Measurements from ENCODE around the gene GALM.

The GALM gene

GRCh38 chr2:38750891-38751595 lies 85.1 kb downstream of the GALM start, which contains the start of gene SRSF7 (continued):
- TF ChIP-seq, protein P1, sequence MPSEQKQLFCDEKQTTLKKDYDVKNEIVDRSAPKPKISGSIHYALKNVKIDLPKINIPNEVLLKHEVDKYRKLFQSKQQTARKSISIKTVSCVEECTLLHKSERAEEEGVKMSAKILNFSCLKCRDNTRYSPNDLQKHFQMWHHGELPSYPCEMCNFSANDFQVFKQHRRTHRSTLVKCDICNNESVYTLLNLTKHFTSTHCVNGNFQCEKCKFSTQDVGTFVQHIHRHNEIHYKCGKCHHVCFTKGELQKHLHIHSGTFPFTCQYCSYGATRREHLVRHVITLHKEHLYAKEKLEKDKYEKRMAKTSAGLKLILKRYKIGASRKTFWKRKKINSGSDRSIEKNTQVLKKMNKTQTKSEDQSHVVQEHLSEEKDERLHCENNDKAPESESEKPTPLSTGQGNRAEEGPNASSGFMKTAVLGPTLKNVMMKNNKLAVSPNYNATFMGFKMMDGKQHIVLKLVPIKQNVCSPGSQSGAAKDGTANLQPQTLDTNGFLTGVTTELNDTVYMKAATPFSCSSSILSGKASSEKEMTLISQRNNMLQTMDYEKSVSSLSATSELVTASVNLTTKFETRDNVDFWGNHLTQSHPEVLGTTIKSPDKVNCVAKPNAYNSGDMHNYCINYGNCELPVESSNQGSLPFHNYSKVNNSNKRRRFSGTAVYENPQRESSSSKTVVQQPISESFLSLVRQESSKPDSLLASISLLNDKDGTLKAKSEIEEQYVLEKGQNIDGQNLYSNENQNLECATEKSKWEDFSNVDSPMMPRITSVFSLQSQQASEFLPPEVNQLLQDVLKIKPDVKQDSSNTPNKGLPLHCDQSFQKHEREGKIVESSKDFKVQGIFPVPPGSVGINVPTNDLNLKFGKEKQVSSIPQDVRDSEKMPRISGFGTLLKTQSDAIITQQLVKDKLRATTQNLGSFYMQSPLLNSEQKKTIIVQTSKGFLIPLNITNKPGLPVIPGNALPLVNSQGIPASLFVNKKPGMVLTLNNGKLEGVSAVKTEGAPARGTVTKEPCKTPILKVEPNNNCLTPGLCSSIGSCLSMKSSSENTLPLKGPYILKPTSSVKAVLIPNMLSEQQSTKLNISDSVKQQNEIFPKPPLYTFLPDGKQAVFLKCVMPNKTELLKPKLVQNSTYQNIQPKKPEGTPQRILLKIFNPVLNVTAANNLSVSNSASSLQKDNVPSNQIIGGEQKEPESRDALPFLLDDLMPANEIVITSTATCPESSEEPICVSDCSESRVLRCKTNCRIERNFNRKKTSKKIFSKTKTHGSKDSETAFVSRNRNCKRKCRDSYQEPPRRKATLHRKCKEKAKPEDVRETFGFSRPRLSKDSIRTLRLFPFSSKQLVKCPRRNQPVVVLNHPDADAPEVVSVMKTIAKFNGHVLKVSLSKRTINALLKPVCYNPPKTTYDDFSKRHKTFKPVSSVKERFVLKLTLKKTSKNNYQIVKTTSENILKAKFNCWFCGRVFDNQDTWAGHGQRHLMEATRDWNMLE (tag by site-specific recombination; conservative IDR thresholded peaks at IDR 0.05; ENCODE audit: low read depth) = peak; percentile 39; the same call in 1 of the 2 replicates
- no peak for TF ChIP-seq ZBTB44 (tag by site-specific recombination; IDR thresholded peaks at IDR 0.05)
- no peak; the same call in 1 of the 2 replicates for TF ChIP-seq ZNF146 (tag by site-specific recombination; IDR thresholded peaks at IDR 0.05)
- TF ChIP-seq ZNF658 (tag by site-specific recombination; IDR thresholded peaks at IDR 0.05) = no peak
- TF ChIP-seq ZNF76 (tag by site-specific recombination; IDR thresholded peaks at IDR 0.05; ENCODE audit: borderline replicate concordance, low read depth) = peak; percentile 64
- TF ChIP-seq ZNF791 (tag by site-specific recombination; IDR thresholded peaks at IDR 0.05) = no peak
- TF ChIP-seq ZNF121 (tag by site-specific recombination; IDR thresholded peaks at IDR 0.05) = no peak; the same call in 1 of the 2 replicates
- TF ChIP-seq ZNF221 (tag by site-specific recombination; IDR thresholded peaks at IDR 0.05; ENCODE audit: borderline replicate concordance) = no peak
- peak; percentile 83 for TF ChIP-seq ZNF513 (tag by site-specific recombination; IDR thresholded peaks at IDR 0.05)
- TF ChIP-seq ZNF214 (tag by site-specific recombination; IDR thresholded peaks at IDR 0.05; ENCODE audit: borderline replicate concordance) = no peak
- no peak for TF ChIP-seq HOXA7 (CRISPR knock-in tag; IDR thresholded peaks at IDR 0.05; ENCODE audit: borderline replicate concordance)
- TF ChIP-seq SALL2 (tag by site-specific recombination; IDR thresholded peaks at IDR 0.05; ENCODE audit: borderline replicate concordance) = no peak
- TF ChIP-seq ZNF23 (tag by site-specific recombination; IDR thresholded peaks at IDR 0.05; ENCODE audit: borderline replicate concordance) = 0 out of 2 replicates have a peak, but pooled peaks have one; percentile 38
- TF ChIP-seq ZNF660 (tag by site-specific recombination; IDR thresholded peaks at IDR 0.05) = peak; percentile 90
- no peak for TF ChIP-seq ZFP69B (tag by site-specific recombination; IDR thresholded peaks at IDR 0.05)
- TF ChIP-seq OSR2 (tag by site-specific recombination; IDR thresholded peaks at IDR 0.05) = no peak
- TF ChIP-seq ZNF26 (tag by site-specific recombination; IDR thresholded peaks at IDR 0.05) = no peak
- TF ChIP-seq, protein P2, sequence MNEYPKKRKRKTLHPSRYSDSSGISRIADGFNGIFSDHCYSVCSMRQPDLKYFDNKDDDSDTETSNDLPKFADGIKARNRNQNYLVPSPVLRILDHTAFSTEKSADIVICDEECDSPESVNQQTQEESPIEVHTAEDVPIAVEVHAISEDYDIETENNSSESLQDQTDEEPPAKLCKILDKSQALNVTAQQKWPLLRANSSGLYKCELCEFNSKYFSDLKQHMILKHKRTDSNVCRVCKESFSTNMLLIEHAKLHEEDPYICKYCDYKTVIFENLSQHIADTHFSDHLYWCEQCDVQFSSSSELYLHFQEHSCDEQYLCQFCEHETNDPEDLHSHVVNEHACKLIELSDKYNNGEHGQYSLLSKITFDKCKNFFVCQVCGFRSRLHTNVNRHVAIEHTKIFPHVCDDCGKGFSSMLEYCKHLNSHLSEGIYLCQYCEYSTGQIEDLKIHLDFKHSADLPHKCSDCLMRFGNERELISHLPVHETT (tag by site-specific recombination; IDR thresholded peaks at IDR 0.05) = peak; percentile 76
- TF ChIP-seq ZFP41 (tag by site-specific recombination; IDR thresholded peaks at IDR 0.05; ENCODE audit: borderline replicate concordance) = peak; percentile 95; the same call in 1 of the 2 replicates
- TF ChIP-seq, protein P3, sequence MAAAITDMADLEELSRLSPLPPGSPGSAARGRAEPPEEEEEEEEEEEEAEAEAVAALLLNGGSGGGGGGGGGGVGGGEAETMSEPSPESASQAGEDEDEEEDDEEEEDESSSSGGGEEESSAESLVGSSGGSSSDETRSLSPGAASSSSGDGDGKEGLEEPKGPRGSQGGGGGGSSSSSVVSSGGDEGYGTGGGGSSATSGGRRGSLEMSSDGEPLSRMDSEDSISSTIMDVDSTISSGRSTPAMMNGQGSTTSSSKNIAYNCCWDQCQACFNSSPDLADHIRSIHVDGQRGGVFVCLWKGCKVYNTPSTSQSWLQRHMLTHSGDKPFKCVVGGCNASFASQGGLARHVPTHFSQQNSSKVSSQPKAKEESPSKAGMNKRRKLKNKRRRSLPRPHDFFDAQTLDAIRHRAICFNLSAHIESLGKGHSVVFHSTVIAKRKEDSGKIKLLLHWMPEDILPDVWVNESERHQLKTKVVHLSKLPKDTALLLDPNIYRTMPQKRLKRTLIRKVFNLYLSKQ (tag by site-specific recombination; IDR thresholded peaks at IDR 0.05; ENCODE audit: borderline replicate concordance) = no peak
- 0 out of 2 replicates have a peak, but pooled peaks have one; percentile 24 for TF ChIP-seq ZSCAN16 (tag by site-specific recombination; IDR thresholded peaks at IDR 0.05)
- no peak for TF ChIP-seq ZBTB7A (tag by site-specific recombination; IDR thresholded peaks at IDR 0.05; ENCODE audit: low read depth)
- TF ChIP-seq, protein P4, sequence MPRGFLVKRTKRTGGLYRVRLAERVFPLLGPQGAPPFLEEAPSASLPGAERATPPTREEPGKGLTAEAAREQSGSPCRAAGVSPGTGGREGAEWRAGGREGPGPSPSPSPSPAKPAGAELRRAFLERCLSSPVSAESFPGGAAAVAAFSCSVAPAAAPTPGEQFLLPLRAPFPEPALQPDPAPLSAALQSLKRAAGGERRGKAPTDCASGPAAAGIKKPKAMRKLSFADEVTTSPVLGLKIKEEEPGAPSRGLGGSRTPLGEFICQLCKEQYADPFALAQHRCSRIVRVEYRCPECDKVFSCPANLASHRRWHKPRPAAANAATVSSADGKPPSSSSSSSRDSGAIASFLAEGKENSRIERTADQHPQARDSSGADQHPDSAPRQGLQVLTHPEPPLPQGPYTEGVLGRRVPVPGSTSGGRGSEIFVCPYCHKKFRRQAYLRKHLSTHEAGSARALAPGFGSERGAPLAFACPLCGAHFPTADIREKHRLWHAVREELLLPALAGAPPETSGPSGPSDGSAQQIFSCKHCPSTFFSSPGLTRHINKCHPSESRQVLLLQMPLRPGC (tag by site-specific recombination; IDR thresholded peaks at IDR 0.05) = peak; percentile 71
- no peak for TF ChIP-seq SCRT1 (tag by site-specific recombination; IDR thresholded peaks at IDR 0.05; ENCODE audit: borderline replicate concordance)
